ENCODE data around the gene SYT14.
"Not testable (repeated sequence)": the region's sequence is repeated elsewhere in the genome, so short reads cannot be mapped to it uniquely, and the experiment has no call there.

The SYT14 gene

DNA sequence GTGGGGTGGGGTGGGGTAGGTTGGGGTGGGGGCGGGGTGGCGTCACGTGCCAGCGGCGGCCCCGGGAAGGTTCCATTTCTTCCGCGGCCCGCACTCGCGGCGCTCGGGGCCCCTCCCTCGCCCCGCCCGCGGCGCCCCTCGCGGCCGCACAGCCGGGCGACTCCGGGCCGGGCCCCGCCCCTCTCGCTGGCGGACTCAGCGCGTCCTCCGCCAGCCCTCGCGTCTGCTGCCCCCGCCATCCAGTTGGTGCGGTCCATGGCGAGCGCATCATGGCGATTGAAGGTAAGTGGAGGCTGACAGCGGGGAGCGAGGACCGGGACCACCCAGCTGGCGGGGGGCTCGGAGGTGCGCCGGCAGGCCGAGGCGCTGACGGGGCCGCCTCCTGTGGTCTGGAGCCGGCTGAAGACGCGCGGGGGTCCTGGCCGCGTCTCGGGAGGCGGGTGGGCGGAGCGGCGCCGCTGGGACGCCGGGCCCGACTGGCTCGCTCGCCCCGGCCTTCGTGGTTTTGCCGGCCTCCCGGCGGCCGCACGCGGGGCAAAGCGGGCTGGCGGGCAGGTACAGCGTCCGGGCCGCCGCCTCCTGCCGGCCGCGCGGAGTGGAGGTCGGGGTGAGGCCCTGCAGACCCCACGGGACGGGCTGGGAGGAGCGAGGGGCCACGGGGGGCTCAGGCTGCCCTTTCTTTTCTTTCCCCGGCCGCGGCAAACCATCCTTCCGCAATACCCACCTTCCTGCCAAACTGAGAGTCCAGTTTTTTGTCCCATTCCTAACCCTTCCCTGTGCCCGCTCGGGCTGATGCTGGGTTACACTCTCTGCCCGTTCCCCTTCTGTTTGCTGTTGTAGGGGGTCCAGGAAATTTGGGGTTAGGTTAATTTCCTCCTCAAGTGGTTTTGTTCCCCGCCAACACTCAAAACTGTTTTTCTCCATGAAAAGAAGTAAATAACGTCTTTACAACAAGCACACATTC lies at the start of gene SYT14:
SYT14 (plus strand) TSS at position 222 of the 964 bp plus-strand sequence; CDS start at position 270, 48 bp downstream.
- Histone ChIP-seq H3K36me3 (ENCODE audit: low read length) (no peaks in the 10 kb centered on the region), H3K27me3 (ENCODE audit: low read length) (no peaks in the 10 kb centered on the region), H3K9me3 (ENCODE audit: insufficient read depth, low read length) (no peaks in the 10 kb centered on the region), H2AFZ (ENCODE audit: low read depth, low read length, severe bottlenecking) (no peak within 1 kb of the TSS), H3K27ac (ENCODE audit: low read depth, low read length) (no peak within 1 kb of the TSS), H3K9ac (ENCODE audit: low read length) (no peak within 1 kb of the TSS), H3K9me2 (replicated peaks; ENCODE audit: insufficient read depth, low read length) (no peaks in the 10 kb centered on the region), H3K4me3 (ENCODE audit: insufficient read depth, low read length, poor library complexity, severe bottlenecking) (no peak within 1 kb of the TSS), H4K20me1 (ENCODE audit: low read depth, low read length) (no peaks in the 10 kb centered on the region), H3K79me2 (ENCODE audit: insufficient read depth, low read length) (no peaks in the 10 kb centered on the region), H3F3A (ENCODE audit: insufficient read depth) (no peaks in the 10 kb centered on the region), H3K4me2 (ENCODE audit: low read depth, low read length, poor library complexity, severe bottlenecking) (no peak within 1 kb of the TSS)
- TF ChIP-seq CTCF (IDR thresholded peaks at IDR 0.05; ENCODE audit: insufficient read depth, low read length, poor library complexity, severe bottlenecking): no peak
- no peak for TF ChIP-seq EZH2phosphoT487 (conservative IDR thresholded peaks at IDR 0.05; ENCODE audit: low read length)

GRCh38 chr1:209888291-209889076 lies 49.5 kb upstream of the SYT14 start:
- H3K9me2 ChIP-seq (replicated peaks; ENCODE audit: insufficient read depth, low read length); H3K4me2 ChIP-seq (ENCODE audit: low read depth, low read length, poor library complexity, severe bottlenecking); H4K20me1 ChIP-seq (ENCODE audit: low read depth, low read length): not testable (repeated sequence)

GRCh38 chr1:209889077-209889418 lies 49.0 kb upstream of the SYT14 start:
- Histone ChIP-seq H3K27me3 (ENCODE audit: low read length) (no peaks in the 10 kb centered on the region), H3K4me3 (ENCODE audit: insufficient read depth, low read length, poor library complexity, severe bottlenecking) (no peak overlapping the region), H3K4me2 (ENCODE audit: low read depth, low read length, poor library complexity, severe bottlenecking) (no peak overlapping the region), H3K79me2 (ENCODE audit: insufficient read depth, low read length) (no peaks in the 10 kb centered on the region), H3K9ac (ENCODE audit: low read length) (no peak overlapping the region), H3K9me3 (ENCODE audit: insufficient read depth, low read length) (no peaks in the 10 kb centered on the region), H3K36me3 (ENCODE audit: low read length) (no peaks in the 10 kb centered on the region), H4K20me1 (ENCODE audit: low read depth, low read length) (no peaks in the 10 kb centered on the region), H2AFZ (ENCODE audit: low read depth, low read length, severe bottlenecking) (no peak overlapping the region), H3K9me2 (replicated peaks; ENCODE audit: insufficient read depth, low read length) (no peaks in the 10 kb centered on the region), H3F3A (ENCODE audit: insufficient read depth) (no peaks in the 10 kb centered on the region), H3K27ac (ENCODE audit: low read depth, low read length) (no peak overlapping the region)
- no peak for TF ChIP-seq EZH2phosphoT487 (conservative IDR thresholded peaks at IDR 0.05; ENCODE audit: low read length)
- no peak for TF ChIP-seq CTCF (IDR thresholded peaks at IDR 0.05; ENCODE audit: insufficient read depth, low read length, poor library complexity, severe bottlenecking)

More at GRCh38 chr1:209888291-209889076, 49.5 kb upstream of the SYT14 start:
- H3K27me3 ChIP-seq (ENCODE audit: low read length); H3K9me3 ChIP-seq (ENCODE audit: insufficient read depth, low read length); H3K79me2 ChIP-seq (ENCODE audit: insufficient read depth, low read length); H3K4me3 ChIP-seq (ENCODE audit: insufficient read depth, low read length, poor library complexity, severe bottlenecking); H3K27ac ChIP-seq (ENCODE audit: low read depth, low read length); H3F3A ChIP-seq (ENCODE audit: insufficient read depth); H3K9ac ChIP-seq (ENCODE audit: low read length); H3K36me3 ChIP-seq (ENCODE audit: low read length); H2AFZ ChIP-seq (ENCODE audit: low read depth, low read length, severe bottlenecking): not testable (repeated sequence)
